SK-N-SH treated with all-trans-retinoic acid at 6 μM for 48 hours (cell line): ENCODE measurements around the gene ZFP90.

Experiments
- ATAC-seq: fragments of 200-7000 bp; cut with Tn5 transposase; 3 replicates; pipeline ENCODE4 v1.9.1; 2020; ENCODE audit warnings: mild to moderate bottlenecking, moderate library complexity
- BACH2 ChIP-seq: fragments of 250-450 bp; sonication (Bioruptor Pico); IDR thresholded peaks from 2 replicates; pipeline ENCODE4 v1.9.0; 2021; ENCODE audit warnings: mild to moderate bottlenecking, borderline replicate concordance
- CSDC2 ChIP-seq: fragments of 250-450 bp; sonication (Bioruptor Pico); IDR thresholded peaks from 2 replicates; pipeline ENCODE4 v1.5.0; 2020; ENCODE audit warnings: mild to moderate bottlenecking, moderate library complexity
- ESRRG ChIP-seq: fragments of 250-450 bp; sonication (Bioruptor Pico); IDR thresholded peaks from 2 replicates; pipeline ENCODE4 v1.6.1; 2021; ENCODE audit warnings: mild to moderate bottlenecking
- GLIS3 ChIP-seq: fragments of 250-450 bp; sonication (Bioruptor Pico); IDR thresholded peaks from 2 replicates; pipeline ENCODE4 v1.5.0; 2020; ENCODE audit warnings: mild to moderate bottlenecking, moderate library complexity
- ISL1 ChIP-seq: fragments of 250-450 bp; sonication (Bioruptor Pico); IDR thresholded peaks from 2 replicates; pipeline ENCODE4 v2.1.2; 2022; ENCODE audit warnings: mild to moderate bottlenecking, moderate library complexity
- OSR1 ChIP-seq: fragments of 250-450 bp; sonication (Bioruptor Pico); IDR thresholded peaks from 2 replicates; pipeline ENCODE4 v1.8.0; 2022; ENCODE audit warnings: moderate library complexity, mild to moderate bottlenecking, inconsistent platforms
- PPARA ChIP-seq: fragments of 250-450 bp; sonication (Bioruptor Pico); IDR thresholded peaks from 2 replicates; pipeline ENCODE4 v1.5.0; 2020; ENCODE audit warnings: mild to moderate bottlenecking, borderline replicate concordance
- RARB ChIP-seq: fragments of 250-450 bp; sonication (Bioruptor Pico); IDR thresholded peaks from 2 replicates; pipeline ENCODE4 v1.8.0; 2021; ENCODE audit warnings: mild to moderate bottlenecking, moderate library complexity
- SNAI2 ChIP-seq: fragments of 250-450 bp; sonication (Bioruptor Pico); IDR thresholded peaks from 2 replicates; pipeline ENCODE4 v1.5.0; 2020; ENCODE audit warnings: mild to moderate bottlenecking, moderate library complexity
- TCF4 ChIP-seq: fragments of 250-450 bp; sonication (Bioruptor Pico); IDR thresholded peaks from 2 replicates; pipeline ENCODE4 v1.8.0; 2021; ENCODE audit warnings: mild to moderate bottlenecking, moderate library complexity, borderline replicate concordance
- ZC3H10 ChIP-seq: fragments of 250-450 bp; sonication (Bioruptor Pico); IDR thresholded peaks from 2 replicates; pipeline ENCODE4 v1.5.1; 2021; ENCODE audit warnings: mild to moderate bottlenecking, moderate library complexity
- ZFP30 ChIP-seq: fragments of 450-650 bp; formaldehyde crosslinking; IDR thresholded peaks from 2 replicates; pipeline ENCODE4 v1.5.0; 2022; ENCODE audit warnings: mild to moderate bottlenecking, moderate library complexity
- ZNF565 ChIP-seq: fragments of 450-650 bp; formaldehyde crosslinking; conservative IDR thresholded peaks from 2 replicates; pipeline ENCODE4 v1.5.0; 2020; ENCODE audit warnings: low read depth, mild to moderate bottlenecking, moderate library complexity
- ZNF70 ChIP-seq: fragments of 450-650 bp; formaldehyde crosslinking; IDR thresholded peaks from 2 replicates; pipeline ENCODE4 v1.5.0; 2020; ENCODE audit warnings: mild to moderate bottlenecking, moderate library complexity
- ZNF8 ChIP-seq: fragments of 450-650 bp; formaldehyde crosslinking; IDR thresholded peaks from 2 replicates; pipeline ENCODE4 v1.5.0; 2020; ENCODE audit warnings: mild to moderate bottlenecking, moderate library complexity
- TF ChIP-seq, protein P1 (sequence below): fragments of 250-450 bp; sonication (Bioruptor Pico); IDR thresholded peaks from 2 replicates; pipeline ENCODE4 v1.5.1; 2020; ENCODE audit warnings: low read depth, mild to moderate bottlenecking, moderate library complexity
- TF ChIP-seq, protein P2 (sequence below): fragments of 250-450 bp; sonication (Bioruptor Pico); IDR thresholded peaks from 2 replicates; pipeline ENCODE4 v1.5.0; 2020; ENCODE audit warnings: mild to moderate bottlenecking, moderate library complexity
- TF ChIP-seq, protein P3 (sequence below): fragments of 250-450 bp; sonication (Bioruptor Pico); IDR thresholded peaks from 2 replicates; pipeline ENCODE4 v1.8.0; 2020; ENCODE audit warnings: mild to moderate bottlenecking, moderate library complexity, borderline replicate concordance
- TF ChIP-seq, protein P4 (sequence below): fragments of 250-450 bp; sonication (Bioruptor Pico); IDR thresholded peaks from 2 replicates; pipeline ENCODE4 v1.8.0; 2021; ENCODE audit warnings: low read depth, mild to moderate bottlenecking, moderate library complexity, borderline replicate concordance
- TF ChIP-seq, protein P5 (sequence below): fragments of 250-450 bp; sonication (Bioruptor Pico); IDR thresholded peaks from 2 replicates; pipeline ENCODE4 v1.5.1; 2021; ENCODE audit warnings: mild to moderate bottlenecking, moderate library complexity

The ZFP90 gene

DNA sequence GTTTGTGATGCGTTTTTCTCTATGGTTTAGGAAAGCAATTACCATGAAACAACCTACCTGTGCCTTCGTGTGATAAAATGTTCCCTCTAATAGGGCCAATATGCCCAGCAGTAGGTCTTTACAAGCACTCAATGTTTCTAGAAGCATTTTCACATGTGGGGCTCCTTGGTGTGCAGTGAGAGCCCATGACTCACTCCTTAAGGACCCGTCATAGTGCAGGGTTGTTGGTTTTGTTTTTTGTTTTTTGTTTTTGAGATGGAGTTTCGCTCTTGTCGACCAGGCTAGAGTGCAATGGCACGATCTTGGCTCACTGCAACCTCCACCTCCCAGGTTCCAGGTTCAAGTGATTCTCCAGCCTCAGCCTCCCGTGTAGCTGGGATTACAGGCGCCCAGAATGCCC is 31.1 kb upstream of the ZFP90 start:
- ATAC-seq, result no peak
- TF ChIP-seq ESRRG (no peak), BACH2 (no peak), ZNF565 (CRISPR knock-in tag) (no peak)
- TF ChIP-seq, protein P1, sequence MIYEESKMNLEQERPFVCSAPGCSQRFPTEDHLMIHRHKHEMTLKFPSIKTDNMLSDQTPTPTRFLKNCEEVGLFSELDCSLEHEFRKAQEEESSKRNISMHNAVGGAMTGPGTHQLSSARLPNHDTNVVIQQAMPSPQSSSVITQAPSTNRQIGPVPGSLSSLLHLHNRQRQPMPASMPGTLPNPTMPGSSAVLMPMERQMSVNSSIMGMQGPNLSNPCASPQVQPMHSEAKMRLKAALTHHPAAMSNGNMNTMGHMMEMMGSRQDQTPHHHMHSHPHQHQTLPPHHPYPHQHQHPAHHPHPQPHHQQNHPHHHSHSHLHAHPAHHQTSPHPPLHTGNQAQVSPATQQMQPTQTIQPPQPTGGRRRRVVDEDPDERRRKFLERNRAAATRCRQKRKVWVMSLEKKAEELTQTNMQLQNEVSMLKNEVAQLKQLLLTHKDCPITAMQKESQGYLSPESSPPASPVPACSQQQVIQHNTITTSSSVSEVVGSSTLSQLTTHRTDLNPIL (CRISPR knock-in tag), result no peak
- TF ChIP-seq, all 23 proteins: peak for 0

DNA sequence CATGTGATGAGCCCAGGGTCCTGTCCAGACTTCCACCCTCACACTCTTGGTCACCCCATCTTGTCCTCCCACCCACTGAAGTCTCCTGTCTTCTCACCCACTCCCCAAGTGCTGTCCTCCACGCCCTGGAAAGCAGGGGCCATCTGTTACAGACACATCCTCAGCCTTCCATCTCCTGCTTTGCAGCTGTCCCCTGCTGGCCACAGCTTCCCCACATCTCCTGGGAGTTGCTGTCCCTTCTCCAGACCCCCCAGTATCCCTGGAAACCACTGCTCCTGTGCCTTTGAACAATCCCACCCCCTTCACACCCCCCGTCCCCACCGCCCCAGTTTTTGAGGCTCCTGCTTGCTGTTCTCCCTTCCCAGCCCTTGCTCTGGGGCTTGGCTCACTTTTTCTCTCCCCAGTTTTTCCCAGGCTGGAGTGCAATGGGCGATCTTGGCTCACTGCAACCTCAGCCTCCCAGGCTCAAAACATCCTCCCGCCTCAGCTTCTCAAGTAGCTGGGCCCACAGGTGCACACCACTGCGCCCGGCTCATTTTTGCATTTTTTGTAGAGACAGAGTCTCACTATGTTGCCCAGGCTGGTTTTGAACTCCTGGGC is 30.4 kb upstream of the ZFP90 start:
- TF ChIP-seq, protein P2, sequence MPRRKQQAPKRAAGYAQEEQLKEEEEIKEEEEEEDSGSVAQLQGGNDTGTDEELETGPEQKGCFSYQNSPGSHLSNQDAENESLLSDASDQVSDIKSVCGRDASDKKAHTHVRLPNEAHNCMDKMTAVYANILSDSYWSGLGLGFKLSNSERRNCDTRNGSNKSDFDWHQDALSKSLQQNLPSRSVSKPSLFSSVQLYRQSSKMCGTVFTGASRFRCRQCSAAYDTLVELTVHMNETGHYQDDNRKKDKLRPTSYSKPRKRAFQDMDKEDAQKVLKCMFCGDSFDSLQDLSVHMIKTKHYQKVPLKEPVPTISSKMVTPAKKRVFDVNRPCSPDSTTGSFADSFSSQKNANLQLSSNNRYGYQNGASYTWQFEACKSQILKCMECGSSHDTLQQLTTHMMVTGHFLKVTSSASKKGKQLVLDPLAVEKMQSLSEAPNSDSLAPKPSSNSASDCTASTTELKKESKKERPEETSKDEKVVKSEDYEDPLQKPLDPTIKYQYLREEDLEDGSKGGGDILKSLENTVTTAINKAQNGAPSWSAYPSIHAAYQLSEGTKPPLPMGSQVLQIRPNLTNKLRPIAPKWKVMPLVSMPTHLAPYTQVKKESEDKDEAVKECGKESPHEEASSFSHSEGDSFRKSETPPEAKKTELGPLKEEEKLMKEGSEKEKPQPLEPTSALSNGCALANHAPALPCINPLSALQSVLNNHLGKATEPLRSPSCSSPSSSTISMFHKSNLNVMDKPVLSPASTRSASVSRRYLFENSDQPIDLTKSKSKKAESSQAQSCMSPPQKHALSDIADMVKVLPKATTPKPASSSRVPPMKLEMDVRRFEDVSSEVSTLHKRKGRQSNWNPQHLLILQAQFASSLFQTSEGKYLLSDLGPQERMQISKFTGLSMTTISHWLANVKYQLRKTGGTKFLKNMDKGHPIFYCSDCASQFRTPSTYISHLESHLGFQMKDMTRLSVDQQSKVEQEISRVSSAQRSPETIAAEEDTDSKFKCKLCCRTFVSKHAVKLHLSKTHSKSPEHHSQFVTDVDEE (CRISPR knock-in tag), result no peak
- TF ChIP-seq ESRRG, result no peak
- no peak for TF ChIP-seq ZNF8
- ATAC-seq, result no peak

DNA sequence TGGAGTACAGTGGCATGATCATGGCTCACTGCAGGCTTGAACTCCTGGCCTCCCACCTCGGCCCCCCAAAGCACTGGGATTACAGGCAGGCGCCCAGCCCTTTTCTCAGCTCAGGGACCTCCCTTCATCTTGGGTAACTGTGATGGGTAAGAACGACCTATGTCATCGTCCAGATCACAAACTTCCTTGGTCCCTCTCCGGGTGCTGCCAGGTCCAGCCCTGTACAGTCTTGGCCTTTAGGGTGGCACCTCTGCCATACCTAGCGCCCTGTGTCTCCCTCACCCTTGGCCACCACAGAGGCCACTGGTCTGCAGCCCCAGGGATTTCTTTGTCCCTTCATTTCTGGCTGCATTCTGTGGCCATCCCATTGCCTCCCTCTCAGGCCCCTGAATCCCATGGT is 29.7 kb upstream of the ZFP90 start:
- no peak for ATAC-seq
- TF ChIP-seq, protein P1 (CRISPR knock-in tag), result no peak
- TF ChIP-seq SNAI2 (CRISPR knock-in tag), result no peak
- no peak for TF ChIP-seq RARB
- TF ChIP-seq, protein P2 (CRISPR knock-in tag), result no peak
- no peak for TF ChIP-seq OSR1 (CRISPR knock-in tag)
- no peak for TF ChIP-seq ZNF70 (CRISPR knock-in tag)
- TF ChIP-seq GLIS3 (CRISPR knock-in tag), result no peak
- TF ChIP-seq ZC3H10, result no peak
- TF ChIP-seq, protein P3, sequence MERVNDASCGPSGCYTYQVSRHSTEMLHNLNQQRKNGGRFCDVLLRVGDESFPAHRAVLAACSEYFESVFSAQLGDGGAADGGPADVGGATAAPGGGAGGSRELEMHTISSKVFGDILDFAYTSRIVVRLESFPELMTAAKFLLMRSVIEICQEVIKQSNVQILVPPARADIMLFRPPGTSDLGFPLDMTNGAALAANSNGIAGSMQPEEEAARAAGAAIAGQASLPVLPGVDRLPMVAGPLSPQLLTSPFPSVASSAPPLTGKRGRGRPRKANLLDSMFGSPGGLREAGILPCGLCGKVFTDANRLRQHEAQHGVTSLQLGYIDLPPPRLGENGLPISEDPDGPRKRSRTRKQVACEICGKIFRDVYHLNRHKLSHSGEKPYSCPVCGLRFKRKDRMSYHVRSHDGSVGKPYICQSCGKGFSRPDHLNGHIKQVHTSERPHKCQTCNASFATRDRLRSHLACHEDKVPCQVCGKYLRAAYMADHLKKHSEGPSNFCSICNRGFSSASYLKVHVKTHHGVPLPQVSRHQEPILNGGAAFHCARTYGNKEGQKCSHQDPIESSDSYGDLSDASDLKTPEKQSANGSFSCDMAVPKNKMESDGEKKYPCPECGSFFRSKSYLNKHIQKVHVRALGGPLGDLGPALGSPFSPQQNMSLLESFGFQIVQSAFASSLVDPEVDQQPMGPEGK (CRISPR knock-in tag), result no peak
- no peak for TF ChIP-seq ZNF8
- no peak for TF ChIP-seq CSDC2
- TF ChIP-seq ZNF565 (CRISPR knock-in tag), result no peak
- TF ChIP-seq, protein P4, sequence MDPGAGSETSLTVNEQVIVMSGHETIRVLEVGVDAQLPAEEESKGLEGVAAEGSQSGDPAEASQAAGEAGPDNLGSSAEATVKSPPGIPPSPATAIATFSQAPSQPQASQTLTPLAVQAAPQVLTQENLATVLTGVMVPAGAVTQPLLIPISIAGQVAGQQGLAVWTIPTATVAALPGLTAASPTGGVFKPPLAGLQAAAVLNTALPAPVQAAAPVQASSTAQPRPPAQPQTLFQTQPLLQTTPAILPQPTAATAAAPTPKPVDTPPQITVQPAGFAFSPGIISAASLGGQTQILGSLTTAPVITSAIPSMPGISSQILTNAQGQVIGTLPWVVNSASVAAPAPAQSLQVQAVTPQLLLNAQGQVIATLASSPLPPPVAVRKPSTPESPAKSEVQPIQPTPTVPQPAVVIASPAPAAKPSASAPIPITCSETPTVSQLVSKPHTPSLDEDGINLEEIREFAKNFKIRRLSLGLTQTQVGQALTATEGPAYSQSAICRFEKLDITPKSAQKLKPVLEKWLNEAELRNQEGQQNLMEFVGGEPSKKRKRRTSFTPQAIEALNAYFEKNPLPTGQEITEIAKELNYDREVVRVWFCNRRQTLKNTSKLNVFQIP (CRISPR knock-in tag), result no peak
- no peak for TF ChIP-seq BACH2
- TF ChIP-seq PPARA (CRISPR knock-in tag), result no peak
- no peak for TF ChIP-seq ESRRG
- TF ChIP-seq, protein P5, sequence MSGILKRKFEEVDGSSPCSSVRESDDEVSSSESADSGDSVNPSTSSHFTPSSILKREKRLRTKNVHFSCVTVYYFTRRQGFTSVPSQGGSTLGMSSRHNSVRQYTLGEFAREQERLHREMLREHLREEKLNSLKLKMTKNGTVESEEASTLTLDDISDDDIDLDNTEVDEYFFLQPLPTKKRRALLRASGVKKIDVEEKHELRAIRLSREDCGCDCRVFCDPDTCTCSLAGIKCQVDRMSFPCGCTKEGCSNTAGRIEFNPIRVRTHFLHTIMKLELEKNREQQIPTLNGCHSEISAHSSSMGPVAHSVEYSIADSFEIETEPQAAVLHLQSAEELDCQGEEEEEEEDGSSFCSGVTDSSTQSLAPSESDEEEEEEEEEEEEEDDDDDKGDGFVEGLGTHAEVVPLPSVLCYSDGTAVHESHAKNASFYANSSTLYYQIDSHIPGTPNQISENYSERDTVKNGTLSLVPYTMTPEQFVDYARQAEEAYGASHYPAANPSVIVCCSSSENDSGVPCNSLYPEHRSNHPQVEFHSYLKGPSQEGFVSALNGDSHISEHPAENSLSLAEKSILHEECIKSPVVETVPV, result no peak
- no peak for TF ChIP-seq ZFP30
- no peak for TF ChIP-seq TCF4 (CRISPR knock-in tag)
- no peak for TF ChIP-seq ISL1 (CRISPR knock-in tag)
